A549 (cell line): ENCODE measurements around the gene FOSL2. TPM values are rescaled to one million over a fixed set of nuclear protein-coding genes. Genes with fewer than 3 reads are reported as not detected.

ENCODE experiments used
- ATAC-seq, 2 experiments: fragments of 200-7000 bp in 1 of 2; fragments of >200 bp in 1 of 2; cut with Nextera tagmentation in 1 of 2; cut with Tn5 transposase in 1 of 2; 3 replicates each; pipeline versions ENCODE4 v1.8.0 to v1.9.1; 2018 to 2020; ENCODE audit warnings: mild to moderate bottlenecking in 1 of 2, moderate library complexity in 1 of 2
- CTCF ChIA-PET: fragments of 300-600 bp; sonication (Branson Sonifier 250); formaldehyde crosslinking; extraction: SDS; loops from one replicate; lab custom pipeline; 2021; ENCODE audit warnings: antibody characterized with exemption, inconsistent platforms; lab: Yijun Ruan, JAX
- POLR2A ChIA-PET: fragments of 350-600 bp; formaldehyde crosslinking; extraction: SDS; loops from one replicate; lab custom pipeline; 2021; ENCODE audit warnings: antibody characterized with exemption, inconsistent platforms; lab: Yijun Ruan, JAX
- DNase-seq, 2 experiments: peaks; one replicate each; pipeline versions ENCODE4 v3.0.0 to v3.0.0-alpha.2; 2011 to 2016; ENCODE audit warnings: low read depth in 1 of 2, low spot score in 1 of 2
- FAIRE-seq: peaks from 2 replicates; lab custom pipeline; 2011; peaks lifted over from hg19 to GRCh38; lab: Jason Lieb, UNC
- H3K27ac ChIP-seq, 2 experiments: fragments of >200 bp; sonication (Bioruptor Twin); formaldehyde crosslinking; 3 replicates each; pipeline ENCODE4 v1.5.1; 2016 to 2017
- H3K4me1 ChIP-seq: fragments of >200 bp; sonication (Bioruptor Twin); formaldehyde crosslinking; 3 replicates; pipeline ENCODE4 v1.6.1; 2016
- H3K4me2 ChIP-seq: fragments of >200 bp; sonication (Bioruptor Twin); formaldehyde crosslinking; 3 replicates; pipeline ENCODE4 v1.6.1; 2016
- H3K4me3 ChIP-seq: fragments of >200 bp; sonication (Bioruptor Twin); formaldehyde crosslinking; 3 replicates; pipeline ENCODE4 v1.5.1; 2016
- H3K9me3 ChIP-seq: fragments of >200 bp; sonication (Bioruptor Twin); formaldehyde crosslinking; 3 replicates; pipeline ENCODE4 v1.6.1; 2016
- BCL3 ChIP-seq: fragments of >200 bp; sonication (Bioruptor Twin); formaldehyde crosslinking; IDR thresholded peaks from 3 replicates; pipeline ENCODE4 v1.6.1; 2016
- CBX2 ChIP-seq: fragments of 200-600 bp; sonication (generic); IDR thresholded peaks from 2 replicates; pipeline ENCODE4 v1.6.1; 2016; ENCODE audit warnings: low read depth, mild to moderate bottlenecking, borderline replicate concordance
- CBX8 ChIP-seq: fragments of 200-600 bp; sonication (generic); IDR thresholded peaks from 2 replicates; pipeline ENCODE4 v1.6.1; 2016
- CTCF ChIP-seq: fragments of >200 bp; sonication (Bioruptor Twin); formaldehyde crosslinking; IDR thresholded peaks from 3 replicates; pipeline ENCODE4 v1.5.1; 2016
- EHF ChIP-seq: fragments of 250-450 bp; sonication (Bioruptor Pico); IDR thresholded peaks from 2 replicates; pipeline ENCODE4 v1.5.0; 2020; ENCODE audit warnings: mild to moderate bottlenecking
- EHMT2 ChIP-seq: fragments of 200-600 bp; sonication (generic); IDR thresholded peaks from 2 replicates; pipeline ENCODE4 v1.6.1; 2016; ENCODE audit warnings: antibody characterized with exemption, low read depth, mild to moderate bottlenecking, moderate library complexity
- ELK1 ChIP-seq: fragments of 150-350 bp; IDR thresholded peaks from 2 replicates; pipeline ENCODE4 v1.6.1; 2014; ENCODE audit warnings: low read depth, mild to moderate bottlenecking, low read length
- FOSL2 ChIP-seq, 2 experiments: fragments of 450-650 bp in 1 of 2; fragments of >200 bp in 1 of 2; sonication (Bioruptor Twin) in 1 of 2; formaldehyde crosslinking; IDR thresholded peaks; 2 replicates each; pipeline versions ENCODE4 v1.5.0 to v1.6.1; 2016 to 2020; ENCODE audit warnings: mild to moderate bottlenecking in 1 of 2, moderate library complexity in 1 of 2
- GATA3 ChIP-seq: IDR thresholded peaks from 2 replicates; pipeline ENCODE4 v1.6.1; 2012; ENCODE audit warnings: borderline replicate concordance
- HMGXB4 ChIP-seq: fragments of 250-450 bp; sonication (Bioruptor Pico); IDR thresholded peaks from 2 replicates; pipeline ENCODE4 v1.5.0; 2021; ENCODE audit warnings: mild to moderate bottlenecking, moderate library complexity, borderline replicate concordance
- HOXA7 ChIP-seq: fragments of 250-450 bp; sonication (Bioruptor Pico); IDR thresholded peaks from 2 replicates; pipeline ENCODE4 v1.5.0; 2020; ENCODE audit warnings: mild to moderate bottlenecking, moderate library complexity
- JUNB ChIP-seq: fragments of >200 bp; sonication (Bioruptor Twin); formaldehyde crosslinking; IDR thresholded peaks from 2 replicates; pipeline ENCODE4 v1.6.1; 2016
- KDM1A ChIP-seq: fragments of 200-600 bp; sonication (generic); IDR thresholded peaks from 2 replicates; pipeline ENCODE4 v1.6.1; 2016; ENCODE audit warnings: low read depth, mild to moderate bottlenecking
- MYC ChIP-seq: IDR thresholded peaks from 2 replicates; pipeline ENCODE4 v1.6.1; 2012; ENCODE audit warnings: mild to moderate bottlenecking, inconsistent platforms, low read length, improper control_type of control experiment, borderline replicate concordance
- NR3C1 ChIP-seq: fragments of >200 bp; sonication (Bioruptor Twin); formaldehyde crosslinking; IDR thresholded peaks from 3 replicates; pipeline ENCODE4 v1.6.1; 2017
- PBX3 ChIP-seq: IDR thresholded peaks from 2 replicates; pipeline ENCODE4 v1.6.1; 2012
- POLR2A ChIP-seq: IDR thresholded peaks from 2 replicates; pipeline ENCODE4 v1.6.1; 2012; ENCODE audit warnings: mild to moderate bottlenecking, low read length
- RARB ChIP-seq: fragments of 250-450 bp; sonication (Bioruptor Pico); IDR thresholded peaks from 2 replicates; pipeline ENCODE4 v1.8.0; 2021; ENCODE audit warnings: mild to moderate bottlenecking, moderate library complexity
- RCOR1 ChIP-seq: fragments of 150-350 bp; IDR thresholded peaks from 2 replicates; pipeline ENCODE4 v1.6.1; 2014; ENCODE audit warnings: antibody characterized with exemption, low read length, low read depth
- REST ChIP-seq: fragments of 200-600 bp; sonication (generic); IDR thresholded peaks from 2 replicates; pipeline ENCODE4 v1.6.1; 2016; ENCODE audit warnings: antibody characterized with exemption, mild to moderate bottlenecking, moderate library complexity
- RFX5 ChIP-seq: fragments of 450-650 bp; IDR thresholded peaks from 2 replicates; pipeline ENCODE4 v1.7.1; 2014; ENCODE audit warnings: antibody characterized with exemption, mild to moderate bottlenecking, moderate library complexity
- ZC3H11A ChIP-seq: fragments of 450-650 bp; IDR thresholded peaks from 2 replicates; pipeline ENCODE4 v1.6.1; 2014; ENCODE audit warnings: antibody characterized with exemption, mild to moderate bottlenecking
- WGBS: methylation state at CpG from one replicate; pipeline ENCODE4 v1.1.6; 2017; ENCODE audit errors: missing lambda C conversion rate; 5-methylcytosine and 5-hydroxymethylcytosine counted together
- polyA plus RNA-seq, 4 experiments: library from polyadenylated mRNA; depleted of rRNA in 3 of 4; stranded (reverse); fragments of >200 nt; fragmentation: RNase III in 1 of 4; extraction: RNeasy Plus Mini Kit Qiagen cat#74134 plus additional on column Dnase treatment in 1 of 4; gene quantifications; 2 replicates in 3 of 4; 3 replicates in 1 of 4; pipeline ENCODE4 v1.2.3, GENCODE V29; 2011 to 2017

Gene FOSL2
- polyA plus RNA-seq, 2 of the 4 experiments (the other 2 are of a cell fraction): 45.7 to 73.4 TPM

- ATAC-seq: no peak
- ChIA-PET POLR2A (interaction anchor here (0.8 kb wide), 1 partner anchor 9 kb away, joined by 3 read pairs; no protein-coding TSS in a partner anchor), CTCF (interaction anchor here (0.8 to 2.3 kb wide), 9 partner anchors 8 to 678 kb away, joined by 3 to 12 read pairs (median 4); no protein-coding TSS in a partner anchor)
- Histone ChIP-seq H3K4me3 (no peak overlapping the region), H3K9me3 (no peaks in the 10 kb centered on the region), H3K27ac (peak overlapping the region in 1 of 2 experiments; percentile 46; a peak in 1 of 6 replicates), H3K4me2 (no peak overlapping the region), H3K4me1 (peaks cover 17% of the 10 kb centered on the region; the same call in 2 of the 3 replicates)
- 88% methylated on average over 12 of the region's 12 CpGs for WGBS
- TF ChIP-seq POLR2A (no peak), GATA3 (no peak), EHMT2 (no peak), RARB (CRISPR knock-in tag) (no peak), CTCF (no peak), MYC (no peak), ELK1 (no peak), HOXA7 (CRISPR knock-in tag) (no peak)
- no peak for DNase-seq
- FAIRE-seq: no peak
These were observed 11.2 kb upstream of the FOSL2 start for GRCh38 chr2:28381225-28382180.

- H3K4me2 ChIP-seq: no peak overlapping the region
- CTCF ChIA-PET: interaction anchor here (0.6 to 2.0 kb wide), 4 partner anchors 9 to 659 kb away, joined by 3 to 12 read pairs (median 4); no protein-coding TSS in a partner anchor
- 93% methylated on average over 7 of the region's 7 CpGs for WGBS
- H3K9me3 ChIP-seq: no peaks in the 10 kb centered on the region
- ATAC-seq (peak in 1 of 2 experiments; percentile 11; a peak in 2 of 6 replicates), DNase-seq (no peak), FAIRE-seq (no peak)
- peaks cover 17% of the 10 kb centered on the region for H3K4me1 ChIP-seq
- POLR2A ChIA-PET: no interaction called here
- H3K27ac ChIP-seq: peak overlapping the region in 1 of 2 experiments; percentile 55; a peak in 3 of 6 replicates
- H3K4me3 ChIP-seq: no peak overlapping the region
- TF ChIP-seq RARB (CRISPR knock-in tag): no peak
- TF ChIP-seq ELK1: no peak
- TF ChIP-seq ZC3H11A: no peak
- TF ChIP-seq BCL3: no peak
- TF ChIP-seq CBX8: no peak
- no peak for TF ChIP-seq RCOR1
- TF ChIP-seq HMGXB4 (CRISPR knock-in tag): no peak
- TF ChIP-seq KDM1A: no peak
- no peak for TF ChIP-seq PBX3
- TF ChIP-seq EHF (CRISPR knock-in tag): no peak
- TF ChIP-seq JUNB: no peak
- no peak for TF ChIP-seq FOSL2 (IDR thresholded peaks at IDR 0.05)
- no peak for TF ChIP-seq FOSL2 (CRISPR knock-in tag; IDR thresholded peaks at IDR 0.05)
- no peak for TF ChIP-seq CBX2
- no peak for TF ChIP-seq NR3C1
- TF ChIP-seq REST: no peak
- TF ChIP-seq RFX5: no peak
These were observed 9.9 kb upstream of the FOSL2 start for GRCh38 chr2:28382755-28383154.
